GM12864 (cell line): ENCODE data around the gene DCXR.

Experiments
- DNase-seq: peaks from one replicate; pipeline ENCODE4 v3.0.0-alpha.2; 2011; ENCODE audit warnings: low read depth
- H3K4me3 ChIP-seq: 2 replicates; pipeline ENCODE4 v1.5.1; 2011; ENCODE audit warnings: mild to moderate bottlenecking, low read depth, low read length, control low read depth
- CTCF ChIP-seq: IDR thresholded peaks from 2 replicates; pipeline ENCODE4 v1.5.1; 2011; ENCODE audit warnings: low read depth, mild to moderate bottlenecking, moderate library complexity, low read length, control low read depth, inconsistent platforms; ENCODE audit errors: missing control alignments

Gene DCXR

DNA sequence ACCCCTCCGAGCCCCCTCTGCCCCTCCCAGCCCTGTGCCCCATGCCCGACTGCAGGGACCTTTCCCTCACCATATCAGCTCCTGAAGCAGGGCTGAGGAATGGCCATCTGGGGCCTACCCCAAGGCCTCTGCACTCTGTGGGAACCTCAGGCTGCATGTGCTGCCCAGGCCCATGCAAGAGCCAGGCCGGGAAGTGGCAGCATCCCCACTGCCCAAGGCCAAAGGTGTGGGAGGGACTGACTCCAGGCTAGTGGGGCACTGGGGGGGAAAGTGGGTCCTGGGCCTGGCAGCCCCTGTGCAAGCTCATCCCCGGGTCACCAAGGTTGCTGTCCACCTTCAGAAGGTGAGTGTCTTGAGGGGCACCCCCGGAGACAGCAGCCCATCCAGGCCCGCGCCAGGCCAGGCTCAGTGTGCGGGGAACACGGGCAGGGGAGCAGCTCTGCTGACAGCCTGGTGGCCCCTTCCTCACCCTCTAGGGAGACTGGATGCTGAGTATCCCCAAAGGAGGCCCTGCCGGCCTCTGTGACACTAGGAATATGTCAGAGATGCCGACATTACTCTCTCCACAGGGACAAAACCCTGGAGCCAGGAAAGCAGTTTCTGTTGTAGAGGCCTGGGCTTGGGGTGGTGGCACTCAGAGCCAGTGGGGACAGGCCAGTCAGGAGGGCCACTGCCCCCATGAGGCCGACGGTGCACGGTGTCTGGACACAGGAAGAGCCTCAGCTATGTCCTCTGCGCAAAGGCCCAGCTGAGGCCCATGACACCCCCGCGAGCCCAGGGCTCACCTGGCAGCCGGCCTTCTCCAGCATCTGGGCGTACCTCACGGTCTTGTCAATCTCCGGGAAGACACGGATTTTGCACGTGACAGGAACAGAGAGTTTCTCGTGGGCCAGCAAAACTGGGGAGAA, 24.8 kb upstream of the DCXR start:
- H3K4me3 ChIP-seq: no peak overlapping the region
- DNase-seq: no peak
- TF ChIP-seq CTCF: no peak

GRCh38 chr17:82061047-82061925, 23.8 kb upstream of the DCXR start:
- H3K4me3 ChIP-seq: no peak overlapping the region
- DNase-seq: no peak
- no peak for TF ChIP-seq CTCF

DNA sequence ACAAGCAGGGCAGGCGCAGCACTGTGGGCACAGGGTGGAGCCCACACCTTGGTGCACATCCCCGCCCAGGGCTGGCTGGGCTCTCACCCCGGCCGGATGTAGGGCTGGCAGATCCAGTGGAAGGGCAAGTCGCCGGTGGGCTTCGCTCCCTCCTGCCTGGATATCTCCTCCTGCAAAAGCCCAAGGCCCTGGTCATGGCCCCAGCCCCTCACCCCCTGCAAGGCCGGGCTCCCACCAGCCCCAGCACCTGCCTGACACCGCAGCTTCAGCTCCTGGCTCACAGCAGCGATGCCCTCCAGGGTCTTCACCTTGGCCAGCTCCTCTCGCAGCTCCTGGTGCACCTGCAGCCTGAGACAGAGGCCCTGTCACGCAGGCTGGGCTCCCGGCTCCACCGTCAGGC, 23.1 kb upstream of the DCXR start:
- no peak for DNase-seq
- H3K4me3 ChIP-seq: no peak overlapping the region
- TF ChIP-seq CTCF: no peak

DNA sequence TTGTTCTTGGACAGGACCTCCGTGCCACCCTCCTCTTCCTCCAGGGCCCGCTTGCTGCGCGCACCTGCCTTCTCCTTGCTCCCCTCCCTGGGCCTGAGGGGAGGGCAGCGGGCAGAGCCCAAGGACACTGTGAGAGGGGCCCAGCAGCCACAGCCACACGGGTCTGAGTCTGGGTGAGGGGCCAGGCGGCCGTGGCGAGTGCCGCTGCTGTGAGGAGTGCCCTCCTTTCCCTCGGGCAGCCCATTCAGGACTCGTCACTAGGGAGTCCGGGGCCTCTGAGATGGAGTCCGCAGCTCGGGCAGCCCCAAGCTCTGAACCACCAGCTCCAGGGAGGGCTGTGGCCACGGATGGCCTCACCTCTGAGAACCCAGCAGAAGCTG, 22.5 kb upstream of the DCXR start:
- TF ChIP-seq CTCF: no peak
- no peak overlapping the region for H3K4me3 ChIP-seq
- DNase-seq: no peak

- no peak for DNase-seq
- no peak overlapping the region for H3K4me3 ChIP-seq
- TF ChIP-seq CTCF: no peak
Observed at GRCh38 chr17:82059272-82060000, 21.9 kb upstream of the DCXR start.

DNA sequence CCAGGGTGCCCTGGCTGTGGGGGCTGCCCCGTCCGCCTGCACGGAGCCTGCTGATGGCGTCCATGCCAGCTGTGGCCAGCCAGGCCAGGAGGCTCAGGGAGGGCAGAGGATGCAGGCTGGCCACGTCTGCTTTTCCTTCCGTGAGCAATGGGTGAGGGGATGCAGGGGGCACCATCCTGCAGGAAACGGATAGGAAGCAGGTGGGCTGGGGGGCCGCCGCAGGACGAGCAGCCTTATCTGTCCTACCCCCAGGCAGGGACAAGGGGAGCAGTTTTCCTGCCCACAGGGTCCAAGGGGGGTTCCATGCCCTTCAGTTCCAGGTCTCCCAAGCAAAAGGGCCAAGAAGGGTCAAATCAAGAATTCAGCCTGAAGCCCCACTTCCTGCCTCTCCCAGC, 21.4 kb upstream of the DCXR start:
- DNase-seq: no peak
- H3K4me3 ChIP-seq: no peak overlapping the region
- TF ChIP-seq CTCF: no peak
